Prostate gland (tissue), 2 donors: ENCODE data around the gene CIART. TPM values are rescaled to one million over a fixed set of nuclear protein-coding genes. Genes with fewer than 3 reads are reported as not detected.

ENCODE experiments used
- DNase-seq: peaks from one replicate; pipeline ENCODE4 v3.0.0-alpha.2; 2019; ENCODE audit warnings: low spot score
- H3K27ac ChIP-seq, 2 donors: fragments of 200-600 bp; sonication (generic); 2 replicates each; pipeline ENCODE4 v1.5.1; 2017 to 2019
- H3K27me3 ChIP-seq: fragments of 200-600 bp; sonication (generic); replicated peaks from 2 replicates; pipeline ENCODE4 v1.5.1; 2019; ENCODE audit not compliant: insufficient read depth
- H3K36me3 ChIP-seq, 2 donors: fragments of 200-600 bp; sonication (generic); 1 replicate in 1 of 2; 2 replicates in 1 of 2; pipeline versions ENCODE4 v1.5.1 to v1.8.1; 2017 to 2019
- H3K4me1 ChIP-seq: fragments of 200-600 bp; sonication (generic); replicated peaks from 2 replicates; pipeline ENCODE4 v1.5.1; 2019
- H3K4me3 ChIP-seq, 2 donors: fragments of 200-600 bp; sonication (generic); 2 replicates each; pipeline ENCODE4 v1.5.1; 2017 to 2019
- H3K9me3 ChIP-seq: fragments of 200-600 bp; sonication (generic); 2 replicates; pipeline ENCODE4 v1.5.1; 2017
- POLR2A ChIP-seq: fragments of 450-650 bp; IDR thresholded peaks from one replicate; pipeline ENCODE4 v1.6.1; 2016; ENCODE audit warnings: antibody characterized with exemption, mild to moderate bottlenecking
- POLR2AphosphoS5 ChIP-seq: sonication (generic); formaldehyde crosslinking; IDR thresholded peaks from one replicate; pipeline ENCODE4 v1.6.1; 2017; ENCODE audit warnings: antibody characterized with exemption
- WGBS: methylation state at CpG from one replicate; pipeline ENCODE4 v1.1.5; 2018; 5-methylcytosine and 5-hydroxymethylcytosine counted together
- intact Hi-C: fragments of 100-400 bp; cut with DNase I; formaldehyde crosslinking; loops from one replicate; pipeline ENCODE4 v1.14.2; 2022
- total RNA-seq, 2 donors: library from RNA; depleted of rRNA; stranded (reverse); fragments of >200 nt; gene quantifications; one replicate each; pipeline ENCODE4 v1.1.0, GENCODE V29; 2016
- TF ChIP-seq, protein P1 (sequence below), 4 experiments: fragments of 200-600 bp in 2 of 4; fragments of 450-650 bp in 2 of 4; sonication (generic) in 2 of 4; IDR thresholded peaks; 1 replicate in 3 of 4; 2 replicates in 1 of 4; pipeline ENCODE4 v1.5.1; 2016 to 2019; ENCODE audit warnings: antibody characterized with exemption in 4 of 4, mild to moderate bottlenecking in 2 of 4, moderate library complexity in 2 of 4

The CIART gene
- total RNA-seq, 2 donors from 2014 or later: 6.9 to 10.1 TPM

DNA sequence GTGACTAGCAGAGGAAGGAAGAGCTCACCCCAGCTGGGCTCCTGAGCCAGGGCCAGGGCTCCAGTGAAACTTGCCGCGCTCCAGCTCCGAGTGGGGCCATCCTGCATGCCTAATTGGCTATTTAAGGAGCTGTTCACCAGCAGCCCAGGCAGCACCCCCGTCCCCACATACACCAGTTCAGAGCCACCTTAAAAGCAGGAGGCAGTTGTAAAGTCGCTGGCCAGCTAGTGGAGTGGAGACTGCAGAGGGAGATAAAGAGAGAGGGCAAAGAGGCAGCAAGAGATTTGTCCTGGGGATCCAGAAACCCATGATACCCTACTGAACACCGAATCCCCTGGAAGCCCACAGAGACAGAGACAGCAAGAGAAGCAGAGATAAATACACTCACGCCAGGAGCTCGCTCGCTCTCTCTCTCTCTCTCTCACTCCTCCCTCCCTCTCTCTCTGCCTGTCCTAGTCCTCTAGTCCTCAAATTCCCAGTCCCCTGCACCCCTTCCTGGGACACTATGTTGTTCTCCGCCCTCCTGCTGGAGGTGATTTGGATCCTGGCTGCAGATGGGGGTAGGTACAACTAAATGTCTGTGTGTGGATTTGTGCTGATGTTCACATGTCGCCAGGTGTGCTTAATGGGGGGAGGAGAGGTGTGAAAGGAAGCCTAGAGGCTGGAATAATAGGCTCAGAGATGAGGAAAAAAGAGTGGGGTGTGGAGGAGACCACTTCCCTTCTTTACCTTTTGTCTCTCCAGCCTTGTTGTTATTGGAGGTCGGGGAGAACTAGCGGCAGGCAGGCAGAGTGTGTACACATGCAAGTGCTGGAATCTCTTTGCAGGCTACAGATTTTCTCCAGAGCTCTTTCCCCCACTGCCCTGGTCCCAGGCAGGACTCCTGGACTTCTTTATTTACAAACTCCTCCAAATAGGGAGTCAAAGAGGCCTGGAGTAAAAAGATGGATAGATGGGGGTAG is 24.4 kb upstream of the CIART start, which contains the start of gene CA14:
Gene CA14, plus strand, starts transcription at position 151 of the 962 bp plus-strand sequence. Its CDS starts 355 bp downstream, at position 506.
- Histone ChIP-seq H3K9me3 (no peaks in the 10 kb centered on the region), H3K27me3 (peaks cover 3% of the 10 kb centered on the region), H3K4me1 (peaks cover 4% of the 10 kb centered on the region), H3K27ac (peak within 1 kb of the TSS in 1 of 2 donors; percentile 33), H3K4me3 (no peak within 1 kb of the TSS), H3K36me3 (no peaks in the 10 kb centered on the region)
- no peak for DNase-seq
- intact Hi-C loops: no loop called here
- TF ChIP-seq POLR2AphosphoS5: no peak
- TF ChIP-seq, protein P1, sequence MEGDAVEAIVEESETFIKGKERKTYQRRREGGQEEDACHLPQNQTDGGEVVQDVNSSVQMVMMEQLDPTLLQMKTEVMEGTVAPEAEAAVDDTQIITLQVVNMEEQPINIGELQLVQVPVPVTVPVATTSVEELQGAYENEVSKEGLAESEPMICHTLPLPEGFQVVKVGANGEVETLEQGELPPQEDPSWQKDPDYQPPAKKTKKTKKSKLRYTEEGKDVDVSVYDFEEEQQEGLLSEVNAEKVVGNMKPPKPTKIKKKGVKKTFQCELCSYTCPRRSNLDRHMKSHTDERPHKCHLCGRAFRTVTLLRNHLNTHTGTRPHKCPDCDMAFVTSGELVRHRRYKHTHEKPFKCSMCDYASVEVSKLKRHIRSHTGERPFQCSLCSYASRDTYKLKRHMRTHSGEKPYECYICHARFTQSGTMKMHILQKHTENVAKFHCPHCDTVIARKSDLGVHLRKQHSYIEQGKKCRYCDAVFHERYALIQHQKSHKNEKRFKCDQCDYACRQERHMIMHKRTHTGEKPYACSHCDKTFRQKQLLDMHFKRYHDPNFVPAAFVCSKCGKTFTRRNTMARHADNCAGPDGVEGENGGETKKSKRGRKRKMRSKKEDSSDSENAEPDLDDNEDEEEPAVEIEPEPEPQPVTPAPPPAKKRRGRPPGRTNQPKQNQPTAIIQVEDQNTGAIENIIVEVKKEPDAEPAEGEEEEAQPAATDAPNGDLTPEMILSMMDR (IDR thresholded peaks at IDR 0.05): no peak
- no peak for TF ChIP-seq POLR2A
- WGBS: 45% methylated on average over 13 of the region's 13 CpGs

DNA sequence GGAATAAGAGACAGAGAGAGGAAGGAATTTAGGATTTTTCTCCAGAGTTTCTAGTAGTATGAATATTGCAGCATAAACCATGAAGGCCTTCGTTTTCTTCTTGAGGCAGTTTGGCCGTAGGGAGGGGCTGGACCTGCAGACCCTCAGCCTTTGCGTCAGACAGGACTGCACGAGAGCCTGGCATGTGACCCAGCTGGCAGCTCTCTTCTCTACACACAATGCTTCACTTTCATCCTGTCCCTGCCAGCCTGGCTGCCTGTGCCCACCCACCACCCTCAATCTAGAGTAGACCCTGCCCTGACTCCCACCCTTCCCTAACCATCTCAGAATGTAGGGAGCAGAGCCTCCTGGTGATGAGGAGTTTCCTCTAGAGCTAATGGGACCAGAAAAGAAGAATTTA is 23.1 kb upstream of the CIART start:
- Histone ChIP-seq H3K4me3 (no peak overlapping the region), H3K9me3 (no peaks in the 10 kb centered on the region), H3K36me3 (no peaks in the 10 kb centered on the region), H3K27ac (peak overlapping the region; percentile 11 to 20), H3K27me3 (peaks cover 3% of the 10 kb centered on the region), H3K4me1 (peaks cover 4% of the 10 kb centered on the region)
- 33% methylated on average over 4 of the region's 4 CpGs for WGBS
- intact Hi-C loops: no loop called here
- TF ChIP-seq POLR2AphosphoS5 (no peak), POLR2A (no peak)
- TF ChIP-seq, protein P1 (IDR thresholded peaks at IDR 0.05): no peak
- no peak for DNase-seq

DNA sequence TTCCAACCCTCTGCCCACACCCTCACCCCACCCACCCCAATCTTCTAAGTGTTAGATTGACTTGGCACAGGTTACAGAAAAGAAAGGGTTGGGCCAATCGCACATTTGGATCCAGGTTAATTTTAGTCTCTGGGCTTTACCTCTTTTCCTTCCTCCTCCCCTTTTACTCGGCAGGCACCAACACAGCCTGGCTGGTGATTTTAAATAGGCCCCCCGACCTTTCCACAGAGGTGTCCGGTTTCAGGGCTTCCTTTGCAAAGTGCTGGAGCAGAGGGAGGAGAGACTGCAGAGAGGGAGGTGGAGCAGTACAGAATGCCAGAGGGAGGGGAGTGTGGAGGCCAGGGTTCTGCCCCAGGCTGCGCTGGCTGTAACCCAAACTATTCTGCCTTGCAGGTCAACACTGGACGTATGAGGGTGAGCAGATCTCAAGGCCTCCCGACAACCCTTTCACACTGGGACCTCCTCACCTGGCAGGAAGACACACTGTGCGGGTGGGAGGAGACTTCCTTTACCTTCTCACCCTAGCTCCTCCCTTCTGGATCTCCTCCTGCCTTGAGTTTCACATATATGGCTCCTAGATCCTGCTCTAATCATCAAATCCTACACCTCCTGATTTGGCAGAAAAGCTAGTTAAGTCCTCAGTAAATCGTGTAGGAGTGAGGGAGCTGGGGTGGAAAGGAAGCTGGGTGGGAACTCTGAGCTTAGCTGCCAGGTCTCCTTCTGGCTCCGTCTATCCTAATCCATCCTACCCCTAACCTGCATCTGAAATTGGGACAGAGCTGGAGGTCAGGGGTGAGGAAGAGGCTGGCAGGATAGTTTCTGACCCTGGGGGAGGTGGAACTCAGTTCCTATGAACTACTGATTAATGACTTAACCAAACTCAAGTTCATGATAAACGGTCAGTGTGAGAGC is 22.3 kb upstream of the CIART start:
- Histone ChIP-seq H3K27me3 (peaks cover 3% of the 10 kb centered on the region), H3K27ac (peak overlapping the region; percentile 11 to 20), H3K36me3 (peaks cover 0 to 6% of the 10 kb centered on the region in 2 donors), H3K4me1 (peaks cover 4% of the 10 kb centered on the region), H3K4me3 (no peak overlapping the region), H3K9me3 (no peaks in the 10 kb centered on the region)
- intact Hi-C loops: no loop called here
- TF ChIP-seq POLR2AphosphoS5 (peak; percentile 10), POLR2A (peak; percentile 23)
- TF ChIP-seq, protein P1 (IDR thresholded peaks at IDR 0.05): no peak
- WGBS: 13% methylated on average over 11 of the region's 11 CpGs
- DNase-seq: no peak

DNA sequence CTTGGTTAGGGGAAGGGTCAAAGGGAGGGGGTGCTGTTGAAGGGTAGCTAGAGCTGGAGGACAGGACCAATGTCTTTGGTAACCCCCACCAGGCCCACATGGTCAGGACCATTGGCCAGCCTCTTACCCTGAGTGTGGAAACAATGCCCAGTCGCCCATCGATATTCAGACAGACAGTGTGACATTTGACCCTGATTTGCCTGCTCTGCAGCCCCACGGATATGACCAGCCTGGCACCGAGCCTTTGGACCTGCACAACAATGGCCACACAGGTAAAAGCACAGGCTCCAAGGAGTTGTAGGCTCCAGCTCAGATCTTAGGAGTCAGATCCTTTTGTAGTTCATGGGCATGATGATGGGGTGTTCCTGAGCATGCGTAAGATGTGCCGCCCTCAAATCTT is 21.0 kb upstream of the CIART start:
- 90% methylated on average over 6 of the region's 6 CpGs for WGBS
- intact Hi-C loops: no loop called here
- peaks cover 6 to 13% of the 10 kb centered on the region in 2 donors for H3K36me3 ChIP-seq
- no peak for TF ChIP-seq POLR2A
- no peak for TF ChIP-seq POLR2AphosphoS5
- TF ChIP-seq, protein P1 (IDR thresholded peaks at IDR 0.05): no peak
- H3K27me3 ChIP-seq: peaks cover 3% of the 10 kb centered on the region
- H3K9me3 ChIP-seq: no peaks in the 10 kb centered on the region
- no peaks in the 10 kb centered on the region for H3K4me1 ChIP-seq
- H3K4me3 ChIP-seq: no peak overlapping the region
- DNase-seq: no peak
- no peak overlapping the region for H3K27ac ChIP-seq
